ENCODE results near the gene OSBPL9.

Gene OSBPL9, protein sequence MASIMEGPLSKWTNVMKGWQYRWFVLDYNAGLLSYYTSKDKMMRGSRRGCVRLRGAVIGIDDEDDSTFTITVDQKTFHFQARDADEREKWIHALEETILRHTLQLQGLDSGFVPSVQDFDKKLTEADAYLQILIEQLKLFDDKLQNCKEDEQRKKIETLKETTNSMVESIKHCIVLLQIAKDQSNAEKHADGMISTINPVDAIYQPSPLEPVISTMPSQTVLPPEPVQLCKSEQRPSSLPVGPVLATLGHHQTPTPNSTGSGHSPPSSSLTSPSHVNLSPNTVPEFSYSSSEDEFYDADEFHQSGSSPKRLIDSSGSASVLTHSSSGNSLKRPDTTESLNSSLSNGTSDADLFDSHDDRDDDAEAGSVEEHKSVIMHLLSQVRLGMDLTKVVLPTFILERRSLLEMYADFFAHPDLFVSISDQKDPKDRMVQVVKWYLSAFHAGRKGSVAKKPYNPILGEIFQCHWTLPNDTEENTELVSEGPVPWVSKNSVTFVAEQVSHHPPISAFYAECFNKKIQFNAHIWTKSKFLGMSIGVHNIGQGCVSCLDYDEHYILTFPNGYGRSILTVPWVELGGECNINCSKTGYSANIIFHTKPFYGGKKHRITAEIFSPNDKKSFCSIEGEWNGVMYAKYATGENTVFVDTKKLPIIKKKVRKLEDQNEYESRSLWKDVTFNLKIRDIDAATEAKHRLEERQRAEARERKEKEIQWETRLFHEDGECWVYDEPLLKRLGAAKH

DNA sequence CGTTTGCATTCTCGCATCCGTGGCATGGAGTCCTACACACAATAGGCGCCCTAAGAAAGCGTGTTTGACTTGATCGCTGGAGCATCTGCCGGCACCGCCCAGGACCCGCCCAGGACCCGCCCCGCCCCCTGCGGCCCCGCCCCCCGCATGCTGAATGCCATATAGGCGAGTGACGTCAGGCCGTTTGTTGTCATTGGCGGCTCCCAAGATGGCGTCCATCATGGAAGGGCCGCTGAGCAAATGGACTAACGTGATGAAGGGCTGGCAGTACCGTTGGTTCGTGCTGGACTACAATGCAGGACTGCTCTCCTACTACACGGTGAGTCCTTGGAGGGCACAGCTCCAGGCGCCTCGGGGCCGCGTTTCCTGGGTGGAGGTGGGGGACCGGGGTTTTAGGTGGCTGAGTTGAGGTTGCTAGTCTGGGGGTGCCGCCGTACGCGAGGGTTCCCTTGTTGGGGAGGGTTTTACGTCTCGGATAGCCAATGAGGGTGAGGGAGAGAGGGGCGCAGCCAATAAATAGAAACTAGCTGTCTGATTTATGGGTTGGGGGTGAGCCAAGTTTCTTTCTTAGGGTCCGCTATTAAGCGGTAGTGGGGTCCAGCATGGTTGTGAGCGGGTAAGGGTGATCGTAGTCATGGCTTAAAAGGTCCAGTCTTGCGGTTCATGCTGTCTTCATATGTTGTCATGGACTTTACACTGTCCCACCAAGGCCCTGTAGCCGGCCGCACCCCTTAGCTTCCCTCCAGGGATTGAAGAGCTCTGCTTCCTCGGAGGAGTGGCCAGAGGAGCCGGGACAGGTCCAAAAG lies at the start of gene OSBPL9:
TSS of gene OSBPL9 (plus strand) at position 190 of the 806 bp plus-strand sequence. CDS start at position 209, 19 bp downstream.
- DNase-seq, result peak; percentile 83 to 84

DNA sequence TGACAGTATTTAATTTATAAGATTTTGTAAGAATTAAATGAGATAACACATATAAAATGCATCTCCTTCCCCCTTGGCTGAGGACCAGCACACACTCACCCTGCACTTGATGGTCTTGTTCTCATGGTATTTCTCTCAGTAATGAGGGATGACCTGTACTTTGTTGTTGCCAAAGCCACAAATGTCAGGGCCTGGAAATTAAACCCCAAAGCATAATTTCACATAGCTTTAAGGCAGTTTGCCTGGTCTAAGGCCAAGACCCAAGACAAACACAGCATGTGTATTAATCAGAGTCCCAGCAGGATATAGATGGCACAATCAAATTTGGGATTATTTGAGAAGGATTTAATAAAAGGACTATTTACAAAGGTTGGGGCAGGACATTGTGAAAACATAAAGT lies 49.2 kb upstream of the OSBPL9 start:
- DNase-seq, result no peak

DNA sequence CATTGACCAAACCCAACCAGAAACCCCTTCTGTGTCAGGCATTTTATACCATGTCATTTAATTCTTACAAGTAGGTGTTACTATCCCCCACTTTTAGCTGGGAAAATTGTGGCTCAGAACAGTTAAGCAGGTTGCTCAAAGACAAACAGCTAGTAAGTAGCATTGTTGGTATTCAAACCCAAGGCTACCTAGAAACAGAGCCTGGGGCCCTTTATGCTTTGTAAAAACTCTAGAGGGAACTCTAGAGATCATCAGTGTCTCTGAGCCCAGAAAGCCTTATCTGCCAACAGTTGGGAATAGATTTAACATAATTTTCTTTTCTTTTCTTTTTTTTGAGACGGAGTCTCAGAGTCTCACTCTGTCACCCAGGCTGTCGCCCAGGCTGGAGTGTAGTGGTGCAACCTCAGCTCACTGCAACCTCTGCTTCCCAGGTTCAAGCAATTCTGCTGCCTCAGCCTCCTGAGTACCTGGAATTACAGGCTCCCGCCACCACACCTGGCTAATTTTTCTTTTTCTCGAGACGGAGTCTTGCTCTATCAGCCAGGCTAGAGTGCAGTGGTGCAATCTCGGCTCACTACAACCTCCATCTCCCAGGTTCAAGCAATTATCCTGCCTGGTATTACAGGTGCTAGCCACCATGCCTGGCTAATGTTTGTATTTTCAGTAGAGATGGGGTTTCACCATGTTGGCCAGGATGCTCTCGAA lies 48.5 kb upstream of the OSBPL9 start:
- no peak for DNase-seq

DNA sequence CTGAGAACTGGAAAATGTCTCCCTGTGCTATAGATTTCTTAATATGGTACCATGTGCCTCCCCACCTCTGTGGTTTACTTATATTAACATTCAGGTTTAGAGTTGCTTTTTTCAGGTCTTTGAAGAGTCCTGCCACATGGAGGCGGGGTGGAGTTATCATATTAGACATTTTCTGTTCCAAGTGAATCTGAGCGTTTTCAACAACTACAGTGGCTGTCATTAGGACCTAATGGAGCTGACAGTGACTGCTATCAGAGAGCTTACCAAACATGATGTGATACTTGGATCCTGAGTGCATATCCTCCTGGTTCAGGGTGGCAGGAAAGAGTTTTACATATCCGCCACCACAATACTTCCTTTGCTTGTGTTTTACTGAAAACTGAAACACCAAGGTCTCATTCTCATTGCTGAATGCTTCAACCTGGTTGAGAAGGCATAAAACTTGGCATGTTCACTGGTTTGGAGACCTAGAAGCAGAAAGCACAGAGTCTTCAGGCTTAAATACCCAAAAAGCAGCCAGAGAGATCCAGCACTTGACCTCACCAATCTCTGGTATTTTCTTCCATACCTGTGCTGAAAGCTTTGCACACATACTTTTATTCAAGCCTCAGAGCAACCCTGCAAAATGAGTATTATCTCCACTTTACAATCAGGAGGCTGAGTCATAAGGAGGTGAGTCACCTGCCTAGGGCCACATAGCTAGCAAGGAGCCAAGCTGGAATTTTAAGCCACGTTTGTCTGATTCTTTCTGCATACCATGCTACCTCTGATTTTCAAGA lies 47.4 kb upstream of the OSBPL9 start:
- DNase-seq, result peak; percentile 24 to 33

DNA sequence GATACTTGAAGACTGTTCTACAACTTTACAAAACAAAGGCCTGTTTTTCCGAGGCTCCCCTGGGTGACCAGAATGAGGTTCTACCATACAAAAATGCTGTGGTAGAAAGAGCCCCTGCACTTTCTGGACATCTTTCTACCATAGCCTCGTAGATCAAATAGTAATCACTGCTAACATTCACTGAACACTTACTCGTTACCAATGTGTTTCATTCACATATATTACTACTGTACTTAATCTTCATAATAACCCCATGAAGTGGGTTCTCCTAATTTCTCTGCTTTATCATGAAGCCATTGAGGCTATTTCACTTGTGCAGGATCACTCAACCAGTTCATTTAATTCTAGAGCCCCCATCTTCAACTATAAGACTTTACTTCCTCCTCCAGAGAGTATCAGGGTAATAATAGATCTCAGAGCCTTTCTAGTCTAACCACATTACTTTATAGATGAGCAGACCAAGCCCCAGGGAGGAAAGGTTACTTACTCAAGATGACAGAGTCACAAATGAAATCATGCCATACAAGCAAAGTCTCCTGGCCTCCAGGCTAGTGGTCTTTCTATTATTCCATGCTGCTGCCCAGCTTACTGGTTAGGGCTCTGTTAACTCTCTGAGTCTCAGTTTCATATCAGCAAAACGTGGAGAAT lies 46.7 kb upstream of the OSBPL9 start:
- no peak for DNase-seq

DNA sequence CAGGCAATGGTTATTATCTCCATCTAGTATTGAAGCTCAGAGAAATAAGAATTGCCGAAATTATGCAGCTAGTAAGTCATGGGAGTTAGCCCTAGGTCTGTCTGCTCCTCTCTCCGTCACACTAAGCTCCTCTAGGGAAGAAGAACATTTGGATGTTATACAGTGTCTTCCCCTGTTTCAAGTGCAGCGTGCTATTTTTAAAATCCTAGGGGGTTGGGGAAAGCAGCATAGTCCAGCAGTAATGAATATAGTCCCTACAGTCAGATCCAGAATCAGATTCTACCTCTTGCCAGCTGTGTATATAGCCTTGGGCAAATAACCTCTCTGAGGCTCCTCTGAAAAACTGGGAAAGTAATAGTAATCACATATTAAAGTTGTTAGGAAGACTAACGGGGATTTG lies 44.5 kb upstream of the OSBPL9 start:
- DNase-seq, result no peak

DNA sequence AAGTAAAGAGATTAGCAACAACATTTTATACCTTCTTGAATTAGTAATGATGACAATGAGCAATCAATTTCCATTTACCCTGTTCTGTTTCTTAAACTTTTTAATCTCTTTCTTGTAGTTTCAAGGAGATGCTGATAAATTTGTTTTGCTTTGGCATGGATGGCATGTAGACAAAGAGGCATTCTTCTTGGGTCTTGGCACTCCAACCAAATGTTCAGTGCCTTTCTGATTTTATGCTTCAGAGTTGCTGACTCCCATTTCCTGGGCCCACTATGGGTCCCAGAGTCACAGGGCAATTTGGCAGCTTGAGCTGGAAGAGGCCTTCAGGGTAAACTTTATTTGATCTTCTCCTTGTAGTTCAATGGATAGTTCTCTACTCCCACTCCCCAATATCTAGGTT lies 42.1 kb upstream of the OSBPL9 start:
- DNase-seq, result no peak

DNA sequence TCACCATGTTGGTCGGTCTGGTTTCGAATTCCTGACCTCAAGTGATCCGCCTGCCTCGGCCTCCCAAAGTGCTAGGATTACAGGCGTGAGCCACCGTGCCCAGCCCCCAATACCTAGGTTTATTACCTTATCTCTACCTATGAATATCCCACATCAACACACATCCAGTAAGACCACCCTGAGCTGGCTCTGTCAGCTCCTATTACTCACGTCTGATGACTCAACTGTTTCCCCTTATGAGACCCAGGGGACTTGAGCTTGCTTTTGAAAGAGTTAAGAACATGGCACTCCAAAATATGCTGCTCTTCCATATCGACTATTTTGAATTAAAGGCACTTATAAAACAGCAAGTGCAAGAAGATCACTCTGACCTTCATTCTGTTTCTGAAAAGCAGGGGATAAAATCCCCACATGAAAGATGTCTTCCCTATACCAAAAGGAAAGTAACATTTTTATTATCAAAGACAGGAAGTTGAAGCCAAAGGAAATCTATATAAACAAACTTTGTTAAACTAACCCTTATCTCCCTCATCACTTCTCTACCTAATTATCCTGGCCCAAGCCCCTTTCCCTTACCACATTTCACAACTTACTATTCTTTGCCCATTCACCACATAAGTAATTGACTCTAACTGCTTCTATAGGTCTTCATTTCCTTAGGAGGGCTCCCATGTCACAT lies 41.3 kb upstream of the OSBPL9 start:
- DNase-seq, result no peak

DNA sequence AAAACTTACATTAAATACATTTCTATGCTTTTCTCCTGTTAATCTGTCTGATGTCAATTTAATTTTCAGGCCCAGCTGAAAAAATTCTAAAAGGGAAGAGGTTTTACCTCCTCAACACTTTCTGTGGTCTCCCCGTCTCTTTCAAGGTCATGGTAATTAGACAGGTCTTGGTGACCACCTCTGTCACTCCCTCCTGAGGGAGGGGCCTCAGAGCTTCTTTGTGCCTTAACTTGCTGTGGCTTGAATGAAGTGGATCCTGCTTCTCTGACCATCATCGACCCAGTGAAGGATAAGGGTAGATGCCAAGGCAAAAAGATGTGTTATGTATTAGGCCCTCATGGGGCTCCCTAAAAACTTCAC lies 40.8 kb upstream of the OSBPL9 start:
- no peak for DNase-seq

DNA sequence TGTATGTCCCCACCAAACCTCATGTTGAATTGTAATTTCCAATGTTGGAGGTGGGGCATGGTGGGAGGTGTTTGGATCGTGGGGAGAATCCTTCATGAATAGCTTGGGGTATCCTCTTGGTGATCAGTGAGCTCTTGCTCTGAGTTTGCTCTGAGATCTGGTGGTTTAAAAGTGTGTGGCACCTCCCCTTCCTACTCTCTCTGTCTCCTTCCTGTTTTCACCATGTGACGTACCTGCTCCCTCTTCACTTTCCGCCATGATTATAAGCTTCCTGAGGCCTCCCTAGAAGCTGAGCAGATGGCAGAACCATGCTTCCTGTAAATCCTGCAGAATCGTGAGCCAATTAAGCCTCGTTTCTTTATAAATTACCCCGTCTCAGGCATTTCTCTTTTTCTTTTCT lies 40.0 kb upstream of the OSBPL9 start:
- DNase-seq, result no peak

DNA sequence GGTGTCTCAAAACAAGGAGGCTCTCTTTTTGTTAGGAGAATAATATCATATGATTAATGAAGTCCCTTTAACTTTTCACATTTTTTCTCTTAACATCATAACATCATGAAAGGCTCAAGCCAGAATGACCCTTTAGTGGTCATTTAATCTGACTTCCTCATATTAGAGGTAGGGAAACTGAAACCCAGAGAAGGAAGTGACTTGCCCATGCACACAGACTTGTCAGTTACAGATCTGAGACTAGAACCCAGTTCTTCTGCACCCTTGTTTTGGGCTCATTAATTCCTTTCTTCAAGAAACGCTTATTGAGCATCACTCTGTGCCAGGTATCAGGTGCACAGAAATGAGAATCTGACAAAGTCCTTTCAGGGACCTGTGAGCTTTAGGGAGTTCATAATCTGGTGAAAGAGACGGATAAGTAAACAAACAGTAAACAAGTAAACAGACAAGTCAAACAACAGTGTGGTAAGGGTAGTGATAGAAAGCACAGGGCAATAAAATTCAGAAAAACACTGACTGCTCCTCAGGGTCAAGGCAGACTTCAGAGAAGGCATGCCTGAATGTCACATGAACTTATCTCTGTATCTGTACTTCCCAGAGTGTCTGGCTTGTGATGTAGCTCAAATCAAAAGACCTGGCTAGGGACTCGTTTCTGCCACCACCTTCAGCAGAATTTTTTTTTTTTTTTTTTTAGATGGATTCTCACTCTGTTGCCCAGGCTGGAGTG lies 38.3 kb upstream of the OSBPL9 start:
- DNase-seq, result no peak

DNA sequence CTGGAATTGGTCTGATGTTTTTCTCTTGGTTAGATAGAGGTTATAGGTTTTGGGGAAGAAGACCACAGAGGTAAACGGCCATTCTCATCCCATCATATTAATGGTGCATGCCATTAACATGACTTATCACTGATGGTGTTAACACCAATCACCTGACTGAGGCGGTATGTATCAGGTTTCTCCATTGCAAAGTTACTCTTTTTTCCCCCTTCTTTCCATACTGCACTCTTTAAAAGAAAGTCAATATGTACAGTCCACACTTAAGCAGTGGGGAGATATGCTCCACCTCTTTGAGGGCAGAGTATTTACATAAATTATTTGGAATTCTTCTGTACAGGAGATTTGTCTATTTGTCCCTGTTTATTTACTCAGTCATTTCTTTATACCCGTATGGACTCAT lies 35.7 kb upstream of the OSBPL9 start:
- DNase-seq, result no peak

DNA sequence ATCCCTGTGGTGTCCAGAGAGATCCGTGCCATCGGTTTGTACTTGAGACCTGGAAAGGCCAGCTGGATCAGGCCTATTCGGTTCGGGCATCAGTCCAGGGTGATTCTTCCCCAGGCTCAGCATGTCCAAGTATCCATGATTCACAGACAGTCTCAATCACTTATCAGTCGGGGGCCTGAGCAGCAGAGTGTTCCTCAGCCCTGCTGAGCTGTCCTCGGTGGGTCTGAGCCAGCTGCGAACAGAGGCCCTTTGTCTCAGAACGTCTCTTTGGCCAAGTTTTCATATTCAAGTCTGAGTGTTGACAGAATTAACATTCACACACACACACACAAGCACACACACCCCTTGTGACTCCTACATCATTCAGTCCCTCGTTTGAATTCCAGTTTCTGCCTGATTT lies 33.4 kb upstream of the OSBPL9 start:
- no peak for DNase-seq

DNA sequence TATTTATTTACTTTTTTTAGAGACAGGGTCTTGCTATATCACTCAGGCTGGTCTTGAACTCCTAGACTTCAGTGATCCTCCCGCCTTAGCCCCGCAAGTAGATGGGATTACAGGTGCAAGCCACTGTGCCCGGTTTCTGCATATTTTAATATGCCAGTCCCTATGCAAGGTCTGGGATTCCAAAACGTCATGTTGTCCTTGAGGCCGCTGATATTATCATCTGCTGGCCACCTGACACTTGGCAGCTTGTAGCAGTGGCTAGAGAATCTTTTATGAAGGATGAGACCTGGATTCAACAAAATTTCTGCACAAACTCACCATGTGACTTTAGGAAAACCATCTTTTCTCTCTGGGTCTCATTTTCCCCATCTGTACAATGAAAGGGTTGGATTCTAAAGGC lies 32.9 kb upstream of the OSBPL9 start:
- DNase-seq, result no peak

DNA sequence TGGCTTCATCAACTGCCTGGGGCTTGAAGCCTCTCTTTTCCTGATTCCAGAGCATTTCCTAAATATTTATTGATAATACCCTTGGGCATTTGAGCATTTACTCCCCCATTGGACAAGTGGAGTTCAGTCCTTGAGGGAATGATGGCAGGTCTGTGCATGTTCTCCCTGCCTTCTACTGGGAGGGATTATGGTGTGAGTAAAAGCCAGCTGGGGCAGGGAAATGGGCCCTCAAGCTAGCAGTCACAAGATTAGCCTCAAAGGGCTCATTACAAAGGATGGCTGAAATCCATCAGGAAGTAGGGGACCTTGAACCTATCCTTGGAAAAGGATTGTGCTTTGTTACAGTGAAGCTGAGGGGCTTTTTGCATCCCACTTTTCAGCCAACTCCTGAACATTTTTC lies 24.2 kb upstream of the OSBPL9 start:
- DNase-seq, result no peak

DNA sequence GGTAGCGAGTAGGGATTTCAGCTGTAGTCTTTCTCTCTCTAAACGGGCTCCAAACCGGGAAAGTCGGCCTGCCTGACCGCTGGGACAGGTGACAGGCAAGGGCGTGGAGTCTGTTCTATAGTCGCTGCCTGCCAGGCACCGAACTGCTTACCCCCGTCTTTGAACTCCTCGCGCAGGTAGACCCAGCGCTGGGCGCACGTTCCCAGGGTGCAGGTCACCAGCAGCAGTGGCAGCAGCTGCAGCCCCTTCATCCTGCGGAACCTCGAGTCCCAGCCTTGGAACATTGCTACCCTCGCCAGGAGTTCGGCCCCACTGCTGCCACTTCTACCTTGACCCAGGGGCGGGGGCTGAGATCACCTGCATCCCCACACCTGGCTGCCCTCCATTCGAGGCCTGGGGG lies 22.2 kb upstream of the OSBPL9 start:
- DNase-seq, result no peak

DNA sequence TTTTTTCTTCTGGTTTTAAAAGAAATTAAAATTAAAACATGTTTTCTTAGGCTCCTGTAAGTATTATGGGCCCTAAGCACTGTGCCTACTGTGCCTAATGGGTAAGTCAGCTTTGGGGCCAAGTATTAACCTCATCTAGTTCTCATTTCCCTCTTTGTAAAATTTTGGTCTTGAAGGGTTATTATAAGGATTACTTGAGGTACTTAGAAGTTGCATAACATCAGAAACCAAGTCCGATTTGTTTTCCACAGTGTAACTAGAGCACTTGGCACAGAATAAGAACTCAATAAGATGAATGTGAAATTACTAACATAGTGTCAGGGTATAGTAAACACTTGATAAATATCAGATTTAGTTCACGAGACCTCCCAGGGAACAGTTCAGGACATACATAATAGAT lies 16.4 kb upstream of the OSBPL9 start:
- no peak for DNase-seq

DNA sequence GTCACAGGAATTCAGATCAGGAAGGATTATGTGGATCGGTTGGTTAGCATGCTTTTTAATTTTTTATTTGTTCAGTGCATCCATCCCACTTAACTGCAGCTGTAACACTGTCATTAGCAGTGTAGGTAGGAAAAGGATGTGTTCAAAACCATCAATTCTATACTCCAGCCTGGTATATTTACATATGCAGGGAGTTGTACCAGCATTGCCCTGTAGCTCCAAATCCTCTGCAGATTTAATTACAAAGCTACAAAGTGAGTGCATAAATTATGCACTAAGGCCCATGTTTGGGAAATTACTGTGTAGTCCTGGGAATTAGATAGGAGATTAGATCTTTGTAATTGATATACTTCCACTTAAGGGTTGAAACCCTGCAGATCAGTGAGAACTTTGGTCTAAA lies 15.9 kb upstream of the OSBPL9 start:
- no peak for DNase-seq

DNA sequence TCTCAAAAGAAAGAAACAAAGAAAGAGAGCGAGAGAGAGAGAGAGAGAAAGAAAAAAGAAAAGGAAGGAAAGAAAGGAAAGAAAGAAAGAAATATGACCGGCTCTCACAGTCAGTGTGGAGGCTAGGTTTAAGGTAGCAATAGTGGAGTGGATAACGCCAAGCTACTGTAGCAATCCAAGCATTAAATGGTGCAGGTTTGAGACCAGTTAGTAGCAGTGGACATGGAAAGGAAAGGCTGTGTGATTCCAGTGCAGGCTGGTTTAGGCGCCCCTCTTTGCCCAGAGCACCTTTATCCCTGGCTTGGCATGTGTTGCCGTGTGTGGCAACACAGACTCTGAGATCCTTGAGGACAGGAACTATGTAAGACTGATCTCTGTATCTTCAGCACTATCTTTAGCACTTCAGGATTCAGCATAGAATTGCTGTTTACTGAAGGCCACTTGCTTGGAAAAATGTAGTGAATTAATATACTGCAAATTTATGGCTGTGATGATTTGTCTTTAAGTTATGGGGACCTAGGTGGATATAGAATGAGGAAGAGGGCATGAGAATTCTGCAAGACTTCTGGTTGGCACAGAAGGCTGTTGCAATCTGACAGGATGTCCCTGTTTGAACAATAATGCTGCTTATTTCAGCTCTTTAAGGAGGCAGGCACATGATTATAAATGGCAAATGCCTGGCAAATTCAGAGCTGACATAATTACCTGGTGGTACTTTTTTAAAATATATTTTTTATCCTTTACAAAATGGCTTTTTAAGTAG lies 10.8 kb upstream of the OSBPL9 start:
- no peak for DNase-seq

DNA sequence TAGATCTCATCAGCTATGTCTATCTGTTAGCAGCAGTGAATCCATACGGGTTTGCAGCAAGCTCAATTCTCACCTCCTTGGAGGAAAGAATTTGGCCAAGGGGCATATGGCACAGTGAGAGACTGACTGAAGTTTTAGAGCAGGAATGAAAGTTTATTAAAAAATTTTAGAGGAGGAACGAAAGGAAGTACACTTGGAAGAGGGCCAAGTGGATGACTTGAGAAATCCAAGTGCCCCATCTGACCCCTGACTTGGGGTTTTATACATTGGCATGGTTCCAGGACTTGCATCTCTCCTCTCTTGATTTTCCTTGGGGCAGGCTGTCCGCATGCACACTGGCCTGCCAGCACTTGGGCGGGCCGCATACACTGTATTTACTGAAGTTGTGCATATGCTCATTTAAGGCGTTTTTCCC lies 9.2 kb upstream of the OSBPL9 start:
- no peak for DNase-seq
